Pulmonary artery endothelial cell (primary cell): ENCODE data around the gene CD7. TPM values are rescaled to one million over a fixed set of nuclear protein-coding genes. Genes with fewer than 3 reads are reported as not detected.
A peak's percentile ranks its signal among the peaks of the same experiment; 100 is the strongest.

Experiments
- DNase-seq: peaks from one replicate; pipeline ENCODE4 v3.0.0-alpha.2; 2011; ENCODE audit warnings: low read depth, low spot score
- total RNA-seq: library from RNA; depleted of rRNA; stranded (reverse); fragments of >200 nt; gene quantifications from 2 replicates; pipeline ENCODE4 v1.2.3, GENCODE V29; 2014

Gene CD7
- total RNA-seq, 1 donor from 2014 or later: not detected

DNA sequence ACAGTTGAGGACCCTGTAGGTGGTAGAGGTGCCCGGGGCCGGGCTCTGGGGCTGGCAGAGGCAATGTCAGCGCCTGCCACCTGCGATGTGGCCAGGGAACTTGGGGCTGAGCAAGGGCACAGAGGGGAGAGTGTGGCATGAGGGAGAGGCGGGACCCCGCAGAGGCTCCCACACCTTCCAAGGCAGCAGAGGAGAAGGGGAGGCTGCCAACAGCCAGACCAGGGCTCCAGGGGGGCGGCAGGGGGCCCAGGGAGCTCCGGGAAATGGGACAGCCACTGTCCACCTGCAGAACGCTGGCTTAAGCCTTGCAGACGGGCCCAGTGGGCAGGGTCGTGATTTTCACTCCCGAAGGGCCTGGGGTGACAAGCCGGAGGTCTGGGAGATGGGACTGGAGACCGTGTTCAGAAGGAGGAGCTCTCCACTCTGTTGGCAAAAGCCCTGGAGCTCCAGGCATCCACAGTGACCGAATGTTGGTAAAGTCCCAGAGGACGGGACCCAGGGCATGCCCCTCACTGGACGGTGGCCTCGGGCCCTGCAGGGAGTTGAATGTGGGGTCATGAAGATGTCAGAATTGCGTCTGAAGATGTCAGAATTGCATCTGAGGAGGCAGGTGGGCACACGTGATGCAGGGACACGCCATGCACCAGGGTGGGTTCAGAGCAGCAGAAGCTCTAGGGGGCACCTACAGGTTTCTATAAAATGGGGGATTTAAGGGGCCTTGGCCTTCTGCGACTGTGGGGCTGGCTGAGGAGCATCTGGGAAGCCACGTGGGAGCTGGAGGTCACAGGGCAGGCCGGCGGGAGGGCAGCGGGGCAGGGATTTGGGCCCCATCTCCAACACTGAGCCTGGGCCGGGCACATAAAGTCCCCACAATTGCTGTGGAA lies 18.6 kb downstream of the CD7 start:
- no peak for DNase-seq

DNA sequence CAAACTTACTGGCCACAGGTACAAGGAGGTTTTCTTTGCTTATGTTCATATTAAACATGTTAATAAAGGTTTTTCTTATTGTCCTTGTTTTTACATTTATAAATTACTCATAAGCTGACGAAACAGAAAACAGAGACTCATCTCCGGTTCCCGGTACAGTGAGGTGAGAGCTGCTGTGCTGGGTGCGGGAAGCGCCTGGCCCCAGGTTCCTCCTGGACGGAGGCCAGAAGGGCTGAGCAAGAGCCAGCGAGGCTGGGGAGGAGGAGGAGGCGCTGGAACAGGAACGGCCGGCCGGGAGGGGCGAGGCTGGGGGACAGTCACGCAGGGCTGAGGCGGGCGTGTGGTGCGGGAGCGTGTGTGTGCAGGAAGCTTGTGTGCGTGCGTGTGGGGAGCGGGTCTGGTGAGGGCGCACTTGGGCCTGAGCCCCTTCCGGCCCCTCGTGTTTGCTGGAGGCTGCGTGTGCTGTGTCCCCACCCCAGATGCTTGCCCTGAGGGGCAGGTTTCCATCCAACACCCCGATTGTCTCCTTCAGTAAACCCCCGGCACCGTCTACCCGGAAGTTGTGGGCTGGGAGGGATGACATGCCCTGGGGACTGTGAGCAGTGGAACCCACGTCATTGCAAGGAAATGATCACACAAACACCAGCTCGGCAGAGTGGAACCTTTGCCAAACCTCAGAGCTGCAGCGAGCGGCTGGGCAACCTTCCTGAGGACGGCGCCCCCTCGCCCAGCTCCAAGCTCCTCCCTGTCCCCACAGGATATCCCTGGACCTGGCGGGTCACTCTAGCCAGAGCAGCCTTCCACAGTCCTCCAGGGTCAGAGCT lies 19.5 kb downstream of the CD7 start:
- DNase-seq: peak; percentile 65

GRCh38 chr17:82297280-82297713 lies 20.1 kb downstream of the CD7 start:
- DNase-seq: no peak

GRCh38 chr17:82296511-82297279 lies 20.7 kb downstream of the CD7 start:
- no peak for DNase-seq

GRCh38 chr17:82295472-82295814 lies 22.0 kb downstream of the CD7 start:
- DNase-seq: no peak

GRCh38 chr17:82294064-82294773 lies 23.2 kb downstream of the CD7 start:
- no peak for DNase-seq

GRCh38 chr17:82292251-82293154 lies 24.9 kb downstream of the CD7 start:
- DNase-seq: peak; percentile 93

- no peak for DNase-seq
These were observed 25.7 kb downstream of the CD7 start for GRCh38 chr17:82291582-82292250.

- DNase-seq: no peak
These were observed 29.3 kb downstream of the CD7 start for GRCh38 chr17:82287868-82288801.

- no peak for DNase-seq
These were observed 30.2 kb downstream of the CD7 start for GRCh38 chr17:82287013-82287867.

DNA sequence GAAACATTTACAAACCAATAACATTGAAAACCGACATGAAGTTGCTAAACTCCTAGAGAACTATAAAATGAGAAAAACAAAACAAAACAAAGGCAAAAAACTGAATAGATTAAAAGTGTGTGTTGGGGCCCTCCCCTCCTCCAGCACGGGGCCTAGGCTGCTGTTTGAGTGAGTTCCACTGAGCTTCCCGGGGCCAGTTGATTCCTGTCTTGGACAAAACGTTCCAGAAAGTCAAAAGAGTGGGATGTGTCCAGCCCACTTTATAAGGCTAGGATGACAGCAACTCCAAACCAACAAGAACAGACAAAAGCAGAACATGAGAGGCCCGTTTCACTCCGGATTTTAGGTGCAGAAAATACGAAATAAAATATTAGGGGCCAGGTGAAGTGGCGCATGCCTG lies 32.3 kb downstream of the CD7 start:
- DNase-seq: no peak

GRCh38 chr17:82283208-82283749 lies 34.1 kb downstream of the CD7 start:
- DNase-seq: no peak

DNA sequence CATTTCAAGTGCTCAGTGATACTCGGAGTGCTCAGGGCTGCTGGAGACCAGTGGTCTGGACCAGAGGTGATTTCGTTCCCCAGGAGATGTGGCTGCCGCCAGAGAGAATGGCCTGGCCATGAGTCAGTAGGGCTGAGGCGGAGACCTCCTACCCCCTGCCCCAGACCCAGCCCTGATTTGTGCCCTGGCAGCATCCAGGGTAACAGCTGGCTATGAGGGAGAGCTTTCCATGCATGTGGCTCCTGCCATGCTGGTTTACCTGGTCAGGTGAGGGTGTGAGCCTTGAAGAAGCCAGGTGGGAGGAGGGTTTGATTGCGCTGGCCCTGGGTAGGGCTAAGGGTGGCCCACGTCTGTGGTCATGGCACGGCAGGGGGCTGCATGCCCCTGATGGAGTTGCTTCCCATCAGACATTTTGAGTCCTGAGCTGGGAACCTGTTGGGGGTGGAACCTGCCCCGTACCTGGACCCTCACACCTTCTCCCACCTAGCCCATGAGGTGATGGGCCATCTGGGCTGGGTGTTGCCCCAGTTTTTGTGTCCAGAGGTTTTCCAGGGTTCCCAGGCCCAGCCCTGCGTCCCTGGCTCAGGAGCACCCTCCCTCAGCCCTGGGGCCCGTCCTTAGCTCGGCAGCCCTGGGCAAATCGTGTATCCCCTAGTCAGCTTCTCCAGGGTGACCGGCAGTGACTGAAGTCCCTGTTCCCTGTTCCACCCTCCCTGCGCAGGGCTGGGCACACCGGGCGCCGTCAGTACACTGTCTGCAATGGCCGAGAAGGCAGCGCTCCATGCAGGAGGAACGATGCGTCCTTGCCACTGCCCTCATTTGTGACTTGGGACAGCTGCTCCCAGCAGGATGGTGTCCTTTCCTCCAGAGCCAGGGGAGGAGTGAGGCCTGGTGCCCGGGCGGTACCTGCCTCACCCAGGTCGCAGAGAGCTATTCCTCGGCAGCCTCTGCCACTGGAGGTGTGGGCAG lies 34.9 kb downstream of the CD7 start:
- no peak for DNase-seq

- no peak for DNase-seq
These were observed 35.7 kb downstream of the CD7 start for GRCh38 chr17:82281502-82282238.

DNA sequence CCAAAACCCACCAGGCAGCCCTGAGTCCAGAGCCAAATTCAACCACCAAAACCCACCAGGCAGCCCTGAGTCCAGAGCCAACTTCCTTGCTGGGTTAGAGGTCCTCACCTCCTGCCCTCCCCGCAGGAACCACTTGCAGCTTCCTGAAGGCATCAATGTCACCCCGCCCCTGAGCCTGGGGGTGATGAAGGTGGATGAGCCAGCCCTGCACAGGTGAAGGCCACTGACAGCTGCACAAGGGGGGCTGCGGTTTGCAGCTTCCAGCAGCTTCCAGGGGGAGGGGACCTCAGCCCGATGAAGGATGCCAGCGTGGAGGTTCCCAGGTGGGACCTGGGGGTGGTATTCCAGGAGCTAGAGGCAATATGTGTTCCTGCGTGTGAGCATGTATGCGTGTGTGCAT lies 36.3 kb downstream of the CD7 start:
- no peak for DNase-seq
